Chondrocyte (in vitro differentiated cells): Measurements from ENCODE around the gene RUVBL2. TPM values are rescaled to one million over a fixed set of nuclear protein-coding genes. Genes with fewer than 3 reads are reported as not detected.

Experiments
- DNase-seq: peaks from one replicate; pipeline ENCODE4 v3.0.0; 2021; ENCODE audit warnings: mixed read lengths, low spot score
- H3K27ac Mint-ChIP-seq: one replicate; pipeline ENCODE4 v1.8.0; 2021; ENCODE audit warnings: mild to moderate bottlenecking, moderate library complexity, mixed read lengths; ENCODE audit not compliant: unreplicated experiment
- H3K27me3 Mint-ChIP-seq: 2 replicates; pipeline ENCODE4 v1.8.0; 2021; ENCODE audit warnings: low read depth, mixed read lengths
- H3K36me3 Mint-ChIP-seq: 2 replicates; pipeline ENCODE4 v1.8.0; 2021; ENCODE audit warnings: low read depth, mixed read lengths
- H3K4me1 Mint-ChIP-seq: 2 replicates; pipeline ENCODE4 v1.8.0; 2021; ENCODE audit warnings: low read depth, mild to moderate bottlenecking, mixed read lengths
- H3K4me3 Mint-ChIP-seq: one replicate; pipeline ENCODE4 v1.8.0; 2021; ENCODE audit warnings: mild to moderate bottlenecking, moderate library complexity, mixed read lengths; ENCODE audit not compliant: unreplicated experiment
- H3K9me3 Mint-ChIP-seq: 2 replicates; pipeline ENCODE4 v1.8.0; 2021; ENCODE audit warnings: low read depth, mixed read lengths
- CTCF ChIP-seq: fragments of 200-600 bp; sonication (generic); IDR thresholded peaks from 2 replicates; pipeline ENCODE4 v1.5.0; 2021; ENCODE audit warnings: antibody characterized with exemption, mild to moderate bottlenecking, moderate library complexity
- microRNA-seq: library from miRNA; unstranded; fragments of <30 nt; microRNA quantifications from one replicate; pipeline ENCODE4 v1.2.0, GENCODE V29; 2020; ENCODE audit warnings: borderline number of aligned reads
- total RNA-seq: library from RNA; stranded (reverse); gene quantifications from 3 replicates; pipeline ENCODE4 v1.2.1, GENCODE V29; 2021

The RUVBL2 gene
- total RNA-seq, 1 donor from 2014 or later: 45.3 TPM

DNA sequence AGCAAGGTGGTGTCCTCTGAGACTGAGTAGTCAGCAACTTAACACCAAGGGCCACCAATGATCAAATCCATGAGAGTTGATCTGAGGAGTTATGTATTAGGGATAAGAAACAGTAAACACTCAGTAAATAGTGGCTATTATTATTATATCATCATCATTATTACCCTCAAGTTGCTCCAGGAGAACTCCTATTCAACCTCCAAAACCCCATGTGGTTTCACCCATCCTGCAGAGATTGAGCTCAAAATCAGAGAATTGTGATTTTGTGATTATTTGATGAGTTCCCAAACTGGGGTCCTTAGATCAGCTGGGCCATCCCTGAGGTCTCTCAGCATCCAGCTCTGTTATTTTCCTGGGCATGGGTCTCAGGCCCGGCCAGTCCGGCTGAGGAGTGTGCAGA, 67.3 kb downstream of the RUVBL2 start:
- Mint-ChIP-seq H3K27ac (no peak overlapping the region), H3K36me3 (no peaks in the 10 kb centered on the region), H3K4me1 (peaks cover 31% of the 10 kb centered on the region), H3K27me3 (peaks cover 2% of the 10 kb centered on the region), H3K4me3 (no peak overlapping the region), H3K9me3 (no peaks in the 10 kb centered on the region)
- no peak for DNase-seq
- no peak for TF ChIP-seq CTCF

- no peaks in the 10 kb centered on the region for H3K36me3 Mint-ChIP-seq
- H3K27me3 Mint-ChIP-seq: peaks cover 2% of the 10 kb centered on the region
- H3K4me3 Mint-ChIP-seq: no peak overlapping the region
- DNase-seq: no peak
- H3K27ac Mint-ChIP-seq: no peak overlapping the region
- no peak for TF ChIP-seq CTCF
- no peaks in the 10 kb centered on the region for H3K9me3 Mint-ChIP-seq
- H3K4me1 Mint-ChIP-seq: peaks cover 27% of the 10 kb centered on the region
Measured at GRCh38 chr19:49061445-49061844, 67.8 kb downstream of the RUVBL2 start.

- Mint-ChIP-seq H3K9me3 (no peaks in the 10 kb centered on the region), H3K4me1 (peaks cover 12% of the 10 kb centered on the region), H3K36me3 (no peaks in the 10 kb centered on the region), H3K27me3 (peaks cover 2% of the 10 kb centered on the region), H3K27ac (no peak overlapping the region), H3K4me3 (peak overlapping the region; percentile 40)
- no peak for DNase-seq
- no peak for TF ChIP-seq CTCF
Measured at GRCh38 chr19:49064029-49064629, 70.4 kb downstream of the RUVBL2 start.

- Mint-ChIP-seq H3K27me3 (peaks cover 2% of the 10 kb centered on the region), H3K4me1 (peaks cover 12% of the 10 kb centered on the region), H3K4me3 (peak within 1 kb of the TSS; percentile 40), H3K9me3 (peaks cover 6% of the 10 kb centered on the region), H3K36me3 (no peaks in the 10 kb centered on the region), H3K27ac (peak within 1 kb of the TSS; percentile 36)
- TF ChIP-seq CTCF: no peak
- no peak for DNase-seq
Measured at GRCh38 chr19:49064768-49065611, 71.3 kb downstream of the RUVBL2 start, which contains the start of gene NTF4. NTF4 (minus strand) TSS chr19:49064818; CDS start chr19:49061997, 2,821 bp downstream.

Small RNAs within 50 kb of the gene (microRNA-seq; reads per million reads assigned to microRNA genes)
- gene MIR6798: not detected

Other genes starting within 250 kb of the RUVBL2 start
- not detected in 3 replicates for gene IZUMO1, start 247.0 kb upstream of the RUVBL2 start, total RNA-seq
- 0.44 to 0.52 TPM in 2 of 3 replicates, not detected in the other for gene FUT1, start 241.2 kb upstream of the RUVBL2 start, total RNA-seq
- not detected in 3 replicates for gene FGF21, start 238.4 kb upstream of the RUVBL2 start, total RNA-seq
- gene BCAT2, start 182.9 kb upstream of the RUVBL2 start, total RNA-seq: 30.9 to 42.2 TPM (median 41.4 TPM) in 3 replicates
- 11.4 to 13.6 TPM (median 13.5 TPM) in 3 replicates for gene HSD17B14, start 157.4 kb upstream of the RUVBL2 start, total RNA-seq
- 16.8 to 34.3 TPM (median 19.6 TPM) in 3 replicates for gene PLEKHA4, start 125.3 kb upstream of the RUVBL2 start, total RNA-seq
- gene PPP1R15A, start 121.5 kb upstream of the RUVBL2 start, total RNA-seq: 42.1 to 106 TPM (median 104 TPM) in 3 replicates
- not detected in 3 replicates for gene TULP2, start 95.1 kb upstream of the RUVBL2 start, total RNA-seq
- 209 to 277 TPM (median 215 TPM) in 3 replicates for gene NUCB1, start 93.6 kb upstream of the RUVBL2 start, total RNA-seq
- not detected in 3 replicates for gene DHDH, start 60.2 kb upstream of the RUVBL2 start, total RNA-seq
- gene BAX, start 39.0 kb upstream of the RUVBL2 start, total RNA-seq: 161 to 167 TPM (median 165 TPM) in 3 replicates
- 1,722 to 4,533 TPM (median 1,892 TPM) in 3 replicates for gene FTL, start 28.6 kb upstream of the RUVBL2 start, total RNA-seq
- 43.4 to 51.1 TPM (median 49.1 TPM) in 3 replicates for gene GYS1, start 578 bp upstream of the RUVBL2 start, total RNA-seq
- gene LHB, start 23.2 kb downstream of the RUVBL2 start, total RNA-seq: not detected in 3 replicates
- not detected in 3 replicates for gene CGB3, start 30.4 kb downstream of the RUVBL2 start, total RNA-seq
- 0.56 TPM in 1 of 3 replicates, not detected in the others for gene CGB2, start 38.0 kb downstream of the RUVBL2 start, total RNA-seq
- gene CGB1, start 43.0 kb downstream of the RUVBL2 start, total RNA-seq: 0.92 TPM in 1 of 3 replicates, not detected in the others
- 1.6 TPM in 1 of 3 replicates, not detected in the others for gene CGB5, start 50.0 kb downstream of the RUVBL2 start, total RNA-seq
- 1.7 to 3.1 TPM (median 2.4 TPM) in 3 replicates for gene CGB8, start 55.2 kb downstream of the RUVBL2 start, total RNA-seq
- gene CGB7, start 63.9 kb downstream of the RUVBL2 start, total RNA-seq: 0.52 to 0.85 TPM in 2 of 3 replicates, not detected in the other
- gene NTF4, start 70.9 kb downstream of the RUVBL2 start, total RNA-seq: 1.1 to 1.6 TPM in 2 of 3 replicates, not detected in the other
- 0.12 TPM in 1 of 3 replicates, not detected in the others for gene KCNA7, start 78.8 kb downstream of the RUVBL2 start, total RNA-seq
- gene SNRNP70, start 91.6 kb downstream of the RUVBL2 start, total RNA-seq: 151 to 218 TPM (median 163 TPM) in 3 replicates
- gene LIN7B, start 120.5 kb downstream of the RUVBL2 start, total RNA-seq: 12.7 to 14.3 TPM (median 13.9 TPM) in 3 replicates
- gene C19orf73, start 125.3 kb downstream of the RUVBL2 start, total RNA-seq: 1.1 to 1.7 TPM (median 1.6 TPM) in 3 replicates
- gene PPFIA3, start 125.7 kb downstream of the RUVBL2 start, total RNA-seq: 12.7 to 14.4 TPM (median 13.9 TPM) in 3 replicates
- gene HRC, start 161.5 kb downstream of the RUVBL2 start, total RNA-seq: not detected in 3 replicates
- 42.2 to 53.4 TPM (median 50.2 TPM) in 3 replicates for gene TRPM4, start 163.9 kb downstream of the RUVBL2 start, total RNA-seq